ENCODE measurements around the gene STAMBP.
"Not testable (repeated sequence)": the region's sequence is repeated elsewhere in the genome, so short reads cannot be mapped to it uniquely, and the experiment has no call there.

STAMBP gene

GRCh38 chr2:73837847-73838585 is 9.3 kb downstream of the STAMBP start:
- no peak for DNase-seq

GRCh38 chr2:73838889-73839534 is 10.3 kb downstream of the STAMBP start:
- DNase-seq = no peak

- no peak for DNase-seq
Measured at GRCh38 chr2:73839653-73840411, 11.1 kb downstream of the STAMBP start.

- no peak for DNase-seq
Measured at GRCh38 chr2:73841912-73842738, 13.4 kb downstream of the STAMBP start.

- no peak for DNase-seq
Measured at GRCh38 chr2:73842739-73843019, 13.9 kb downstream of the STAMBP start.

- DNase-seq = no peak
Measured at GRCh38 chr2:73844087-73844486, 15.3 kb downstream of the STAMBP start.

- no peak for DNase-seq
Measured at GRCh38 chr2:73850009-73850408, 21.2 kb downstream of the STAMBP start.

- DNase-seq = no peak
Measured at GRCh38 chr2:73851274-73851673, 22.5 kb downstream of the STAMBP start.

- DNase-seq = no peak
Measured at GRCh38 chr2:73852020-73852419, 23.3 kb downstream of the STAMBP start.

- no peak for DNase-seq
Measured at GRCh38 chr2:73855526-73855925, 26.8 kb downstream of the STAMBP start.

- no peak for DNase-seq
Measured at GRCh38 chr2:73856214-73856613, 27.5 kb downstream of the STAMBP start.

- no peak for DNase-seq
Measured at GRCh38 chr2:73859721-73860586, 31.2 kb downstream of the STAMBP start.

- DNase-seq = no peak
Measured at GRCh38 chr2:73862987-73863386, 34.2 kb downstream of the STAMBP start.

- no peak for DNase-seq
Measured at GRCh38 chr2:73868204-73868978, 39.6 kb downstream of the STAMBP start.

GRCh38 chr2:73870084-73870483 is 41.3 kb downstream of the STAMBP start:
- no peak for DNase-seq

- no peak for DNase-seq
Measured at GRCh38 chr2:73877071-73877802, 48.5 kb downstream of the STAMBP start.

- not testable (repeated sequence) for DNase-seq
Measured at GRCh38 chr2:73877984-73878383, 49.2 kb downstream of the STAMBP start.

GRCh38 chr2:73885406-73885805 is 56.6 kb downstream of the STAMBP start:
- no peak for DNase-seq

- DNase-seq = no peak
Measured at GRCh38 chr2:73886357-73886756, 57.6 kb downstream of the STAMBP start.

GRCh38 chr2:73887596-73888353 is 59.0 kb downstream of the STAMBP start:
- not testable (repeated sequence) for DNase-seq
